Brain microvascular endothelial cell (primary cell): ENCODE data around the gene FOXP4.

Experiments
- DNase-seq: peaks from one replicate; pipeline ENCODE4 v3.0.0-alpha.2; 2020
- H3K27ac ChIP-seq: fragments of 250-450 bp; sonication (Bioruptor Pico); 2 replicates; pipeline ENCODE4 v1.5.1; 2020; ENCODE audit warnings: mild to moderate bottlenecking, moderate library complexity
- H3K27me3 ChIP-seq: fragments of 250-450 bp; sonication (Bioruptor Pico); replicated peaks from 2 replicates; pipeline ENCODE4 v1.5.1; 2020; ENCODE audit warnings: mild to moderate bottlenecking
- H3K36me3 ChIP-seq: fragments of 250-450 bp; sonication (Bioruptor Pico); replicated peaks from 2 replicates; pipeline ENCODE4 v1.5.1; 2020; ENCODE audit warnings: mild to moderate bottlenecking
- H3K4me3 ChIP-seq: 2 replicates; pipeline ENCODE4 v1.5.1; 2011; ENCODE audit warnings: low read depth, mild to moderate bottlenecking, control low read depth, low read length, moderate library complexity
- CTCF ChIP-seq: IDR thresholded peaks from 2 replicates; pipeline ENCODE4 v1.5.1; 2011; ENCODE audit warnings: low read depth, mild to moderate bottlenecking, moderate library complexity, low read length, control low read depth, inconsistent platforms; ENCODE audit errors: missing control alignments
- in situ Hi-C: cut with HindIII; loops from 2 replicates; pipeline ENCODE4 v1.10.0; 2017; ENCODE audit warnings: low sequenced_read_pairs, low pct_ligation_motif_present

Gene FOXP4, protein sequence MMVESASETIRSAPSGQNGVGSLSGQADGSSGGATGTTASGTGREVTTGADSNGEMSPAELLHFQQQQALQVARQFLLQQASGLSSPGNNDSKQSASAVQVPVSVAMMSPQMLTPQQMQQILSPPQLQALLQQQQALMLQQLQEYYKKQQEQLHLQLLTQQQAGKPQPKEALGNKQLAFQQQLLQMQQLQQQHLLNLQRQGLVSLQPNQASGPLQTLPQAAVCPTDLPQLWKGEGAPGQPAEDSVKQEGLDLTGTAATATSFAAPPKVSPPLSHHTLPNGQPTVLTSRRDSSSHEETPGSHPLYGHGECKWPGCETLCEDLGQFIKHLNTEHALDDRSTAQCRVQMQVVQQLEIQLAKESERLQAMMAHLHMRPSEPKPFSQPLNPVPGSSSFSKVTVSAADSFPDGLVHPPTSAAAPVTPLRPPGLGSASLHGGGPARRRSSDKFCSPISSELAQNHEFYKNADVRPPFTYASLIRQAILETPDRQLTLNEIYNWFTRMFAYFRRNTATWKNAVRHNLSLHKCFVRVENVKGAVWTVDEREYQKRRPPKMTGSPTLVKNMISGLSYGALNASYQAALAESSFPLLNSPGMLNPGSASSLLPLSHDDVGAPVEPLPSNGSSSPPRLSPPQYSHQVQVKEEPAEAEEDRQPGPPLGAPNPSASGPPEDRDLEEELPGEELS

GRCh38 chr6:41545703-41546474 lies at the start of gene FOXP4:
Gene FOXP4, plus strand, starts transcription at chr6:41546381. Its CDS starts 19,380 bp downstream, at chr6:41565761.
- no peaks in the 10 kb centered on the region for H3K27me3 ChIP-seq
- in situ Hi-C loops = no loop called here
- peak within 1 kb of the TSS; percentile 80 for H3K4me3 ChIP-seq
- TF ChIP-seq CTCF = peak; percentile 4
- no peaks in the 10 kb centered on the region for H3K36me3 ChIP-seq
- DNase-seq = peak; percentile 92
- peak within 1 kb of the TSS; percentile 1 for H3K27ac ChIP-seq

GRCh38 chr6:41497573-41497972 lies 48.6 kb upstream of the FOXP4 start:
- no peak for DNase-seq
- Histone ChIP-seq H3K27ac (no peak overlapping the region), H3K4me3 (no peak overlapping the region), H3K27me3 (no peaks in the 10 kb centered on the region), H3K36me3 (no peaks in the 10 kb centered on the region)
- no peak for TF ChIP-seq CTCF
- in situ Hi-C loops = no loop called here

DNA sequence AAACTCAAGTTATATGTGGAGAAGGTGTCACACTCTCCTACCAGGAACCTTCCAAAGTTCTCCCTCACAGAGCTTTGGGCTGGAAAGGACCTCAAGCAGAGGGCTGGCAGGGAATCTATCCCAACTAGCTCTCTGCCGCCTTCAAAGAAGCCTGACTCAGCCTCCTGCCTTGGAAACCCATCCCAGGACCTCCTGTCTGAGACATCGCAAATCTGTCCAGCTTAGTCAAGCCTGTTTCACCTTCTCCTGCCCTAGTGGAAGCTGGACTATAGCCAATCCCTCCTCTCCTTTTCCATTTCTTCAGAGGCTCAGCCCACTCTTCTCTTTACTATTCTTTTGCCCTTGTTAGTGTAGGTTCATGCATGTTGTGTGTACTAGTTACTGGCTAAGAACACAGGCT lies 48.2 kb upstream of the FOXP4 start:
- H3K27me3 ChIP-seq = no peaks in the 10 kb centered on the region

DNA sequence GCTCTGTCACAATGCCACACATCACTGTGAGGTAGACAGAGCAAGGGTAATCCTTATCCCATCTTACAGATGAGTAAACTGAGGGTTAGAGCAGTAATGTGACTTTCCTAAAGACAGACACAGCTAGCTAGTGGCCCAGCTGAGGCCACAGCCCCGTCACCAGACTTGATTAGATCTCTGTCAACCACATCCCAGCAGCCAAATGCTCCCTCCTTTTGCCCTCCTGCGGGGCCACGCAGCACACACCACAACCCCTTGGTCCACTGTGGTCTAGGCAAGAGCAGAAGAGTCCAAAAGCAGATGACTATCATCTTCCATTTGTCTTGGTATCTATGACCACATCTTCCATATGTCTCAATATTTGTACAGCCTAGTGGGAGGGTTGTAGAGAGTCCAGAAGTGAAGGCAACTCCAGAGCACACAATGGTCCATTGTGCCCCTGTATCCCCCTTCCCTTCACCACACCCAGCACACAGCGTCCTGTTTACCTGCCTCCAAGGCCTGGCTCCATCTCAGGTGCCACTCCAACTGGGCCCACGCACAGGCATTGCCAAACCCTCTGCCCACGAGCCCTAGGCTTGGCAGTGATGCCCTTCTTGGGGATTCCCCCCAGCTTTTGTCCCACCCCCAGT lies 47.1 kb upstream of the FOXP4 start:
- in situ Hi-C loops = no loop called here
- TF ChIP-seq CTCF = no peak
- no peaks in the 10 kb centered on the region for H3K27me3 ChIP-seq
- H3K36me3 ChIP-seq = no peaks in the 10 kb centered on the region
- H3K27ac ChIP-seq = no peak overlapping the region
- no peak overlapping the region for H3K4me3 ChIP-seq
- no peak for DNase-seq

More for the DNA sequence above, 48.2 kb upstream of the FOXP4 start:
- TF ChIP-seq CTCF = no peak
- Histone ChIP-seq H3K27ac (no peak overlapping the region), H3K36me3 (no peaks in the 10 kb centered on the region), H3K4me3 (no peak overlapping the region)
- DNase-seq = peak; percentile 8
- in situ Hi-C loops = no loop called here

- no peak for DNase-seq
- Histone ChIP-seq H3K4me3 (no peak overlapping the region), H3K36me3 (no peaks in the 10 kb centered on the region), H3K27ac (no peak overlapping the region), H3K27me3 (no peaks in the 10 kb centered on the region)
- in situ Hi-C loops = no loop called here
- no peak for TF ChIP-seq CTCF
Observed at GRCh38 chr6:41500561-41500960, 45.6 kb upstream of the FOXP4 start.
